Measurements from ENCODE around the gene RAET1G.
"Not testable (repeated sequence)": the region's sequence is repeated elsewhere in the genome, so short reads cannot be mapped to it uniquely, and the experiment has no call there.

The RAET1G gene

GRCh38 chr6:149953390-149953789 lies 30.5 kb upstream of the RAET1G start:
- DNase-seq, result peak; percentile 43

GRCh38 chr6:149951626-149952025 lies 28.7 kb upstream of the RAET1G start:
- peak; percentile 38 for DNase-seq

DNA sequence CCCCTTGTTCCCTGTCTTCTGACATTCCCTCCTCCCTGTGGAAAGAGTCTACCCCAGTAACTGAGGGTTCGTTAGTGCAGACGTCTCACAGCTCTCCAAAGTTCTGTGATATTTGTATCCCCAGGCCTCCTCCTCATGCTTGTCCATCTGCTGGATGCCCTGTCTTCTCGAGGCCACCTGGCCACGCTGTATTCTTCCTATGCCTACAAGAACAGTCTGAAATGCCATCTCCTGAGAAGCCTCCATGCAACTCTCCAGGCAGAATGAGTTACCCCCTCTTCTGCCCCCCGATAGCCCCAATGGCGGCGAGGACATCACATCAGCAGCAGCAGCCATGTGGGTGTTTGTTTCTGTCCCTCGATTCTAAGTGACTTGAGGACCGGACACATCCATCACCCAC lies 28.2 kb upstream of the RAET1G start:
- peak; percentile 50 for DNase-seq

- DNase-seq, result no peak
These were observed 27.5 kb upstream of the RAET1G start for GRCh38 chr6:149950423-149950822.

DNA sequence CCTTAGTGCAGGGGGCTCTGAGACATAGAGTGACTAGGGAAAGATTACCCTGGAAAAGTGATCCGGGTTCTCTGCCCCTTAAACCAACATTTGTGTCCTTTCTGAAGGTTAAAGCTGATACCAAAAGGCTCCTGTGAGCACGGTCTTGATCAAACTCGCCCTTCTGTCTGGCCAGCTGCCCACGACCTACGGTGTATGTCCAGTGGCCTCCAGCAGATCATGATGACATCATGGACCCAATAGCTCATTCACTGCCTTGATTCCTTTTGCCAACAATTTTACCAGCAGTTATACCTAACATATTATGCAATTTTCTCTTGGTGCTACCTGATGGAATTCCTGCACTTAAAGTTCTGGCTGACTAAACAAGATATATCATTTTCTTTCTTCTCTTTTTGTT lies 25.7 kb upstream of the RAET1G start:
- no peak for DNase-seq

DNA sequence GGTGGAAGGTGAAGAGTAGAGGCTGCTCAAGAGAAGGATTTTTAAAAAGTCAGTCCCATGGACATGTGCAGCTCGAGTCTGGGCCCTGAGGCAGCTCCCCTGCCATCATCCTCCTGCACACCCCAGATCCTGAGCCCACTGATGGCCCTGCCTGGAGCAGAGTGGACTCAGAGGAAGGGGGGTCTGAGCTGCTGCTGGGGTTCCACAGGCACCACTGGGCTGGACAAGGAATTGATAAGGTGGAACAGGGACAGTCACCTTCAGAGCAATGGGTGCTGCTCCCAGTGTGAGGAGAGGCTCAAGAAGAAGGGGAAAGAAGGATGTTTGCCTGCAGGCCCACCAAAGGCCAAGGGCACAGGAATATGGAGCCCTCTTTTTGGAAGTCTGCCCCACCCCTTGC lies 25.1 kb upstream of the RAET1G start:
- DNase-seq, result peak; percentile 53

- not testable (repeated sequence) for DNase-seq
These were observed 24.6 kb upstream of the RAET1G start for GRCh38 chr6:149947533-149947932.

- not testable (repeated sequence) for DNase-seq
These were observed 23.7 kb upstream of the RAET1G start for GRCh38 chr6:149946631-149947030.

GRCh38 chr6:149945276-149945675 lies 22.4 kb upstream of the RAET1G start:
- DNase-seq, result peak; percentile 41

- DNase-seq, result peak; percentile 52
These were observed 20.4 kb upstream of the RAET1G start for GRCh38 chr6:149943321-149943720.

DNA sequence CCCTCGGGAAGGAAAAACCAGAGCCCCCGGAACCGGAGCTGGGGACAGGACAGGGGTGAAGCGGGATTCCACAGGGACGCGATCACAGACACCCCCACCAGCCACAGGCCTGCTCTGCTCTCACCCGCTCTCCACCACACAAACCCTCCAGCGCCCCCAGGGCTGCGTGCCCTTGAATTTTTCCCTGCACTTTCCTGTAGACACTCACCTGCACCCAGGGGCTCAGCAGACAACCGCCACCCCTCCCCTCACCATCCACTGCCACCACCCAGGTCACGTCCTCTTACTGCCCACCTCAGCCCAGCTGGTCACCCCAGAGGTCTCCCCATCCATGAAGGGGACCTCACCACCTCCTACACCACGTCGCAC lies 19.5 kb upstream of the RAET1G start:
- DNase-seq, result no peak

- peak; percentile 92 for DNase-seq
These were observed 18.9 kb upstream of the RAET1G start, which contains the start of gene ULBP2 for GRCh38 chr6:149941583-149942460. Gene ULBP2 (plus strand): TSS chr6:149942014. CDS start chr6:149942073, 59 bp downstream.

DNA sequence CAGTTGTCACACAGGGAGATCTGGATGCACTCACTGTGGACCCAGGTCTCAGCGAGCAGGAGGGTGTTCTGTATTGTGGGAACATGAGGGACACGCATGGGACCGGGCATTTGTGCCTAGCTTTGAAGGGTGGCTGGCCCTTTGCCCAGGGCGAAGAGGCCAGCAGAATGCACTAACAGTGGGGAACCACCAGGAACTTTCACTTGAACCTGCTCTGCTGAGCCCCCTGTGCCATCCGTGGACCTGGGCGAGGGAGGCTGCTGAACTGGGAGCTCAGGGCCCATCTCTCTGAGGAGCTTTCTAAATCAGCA lies 17.7 kb upstream of the RAET1G start:
- DNase-seq, result no peak

DNA sequence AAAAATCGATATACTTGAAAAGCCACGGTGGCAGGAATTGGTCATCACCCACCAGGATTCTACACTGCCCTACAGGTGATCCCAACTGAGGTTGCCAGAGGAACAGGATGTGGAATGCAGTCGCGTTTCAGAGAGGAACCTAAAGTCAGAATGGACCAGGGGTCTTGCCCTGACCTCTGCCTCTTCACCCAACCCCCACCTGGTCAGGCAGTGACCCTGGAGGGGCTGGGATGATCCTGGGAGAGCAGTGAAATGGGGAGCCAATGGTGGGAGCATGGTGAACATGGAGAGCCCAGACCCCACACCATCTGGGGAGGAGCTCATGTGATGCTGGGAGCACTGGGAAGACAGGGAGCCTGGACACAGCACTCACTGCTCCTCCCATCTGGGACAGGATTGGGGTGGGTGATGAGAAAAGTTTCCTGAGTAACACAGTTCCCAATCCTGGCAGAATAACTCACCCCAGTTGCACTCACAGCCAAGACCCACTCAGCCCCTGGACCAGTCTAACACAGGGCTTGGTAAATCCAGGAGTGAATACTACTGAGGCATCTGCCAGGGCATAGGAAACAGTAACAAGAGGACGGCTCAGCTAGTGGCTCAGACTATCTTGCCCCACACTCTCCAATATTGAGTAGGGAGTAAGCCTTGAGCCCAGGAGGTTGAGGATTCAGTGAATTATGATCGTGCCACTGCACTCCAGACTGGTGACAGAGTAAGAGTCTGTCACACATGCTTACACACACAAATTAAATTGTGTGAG lies 17.2 kb upstream of the RAET1G start:
- DNase-seq, result peak; percentile 54

DNA sequence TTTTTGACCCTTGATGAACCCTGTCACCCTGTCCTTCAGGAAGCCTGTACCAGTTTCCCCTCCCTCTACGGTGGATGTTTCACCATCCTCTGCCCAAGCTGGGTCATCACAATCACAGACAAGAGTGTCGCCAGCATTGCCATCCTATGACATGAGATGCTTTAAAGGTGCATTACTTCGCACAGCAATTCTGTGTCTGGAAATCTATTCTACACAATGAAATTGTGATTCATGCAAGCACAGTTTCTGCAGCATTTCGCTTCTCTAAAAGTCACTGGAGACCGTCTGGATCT lies 16.4 kb upstream of the RAET1G start:
- DNase-seq, result no peak

- peak; percentile 79 for DNase-seq
These were observed 15.8 kb upstream of the RAET1G start for GRCh38 chr6:149938571-149939355.

GRCh38 chr6:149938013-149938570 lies 15.2 kb upstream of the RAET1G start:
- DNase-seq, result not testable (repeated sequence)

DNA sequence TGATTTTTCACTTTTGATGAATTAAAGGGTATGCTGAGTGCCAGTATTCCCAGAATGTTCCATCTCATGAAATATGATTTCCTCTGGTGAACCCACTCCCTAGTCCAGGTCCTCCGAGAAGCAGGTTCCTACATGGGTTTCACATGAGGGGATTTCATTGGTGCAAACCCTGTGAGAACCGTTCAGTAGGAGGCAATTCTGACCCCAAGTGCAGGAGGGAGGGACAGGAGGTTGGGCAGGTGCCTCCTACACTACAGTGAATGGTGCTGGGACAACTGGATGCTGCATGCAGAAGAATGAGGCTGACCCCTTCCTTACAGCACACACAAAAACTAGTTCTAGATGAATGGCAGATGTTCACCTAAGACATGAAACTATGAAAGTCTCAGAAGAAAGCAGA lies 13.8 kb upstream of the RAET1G start:
- peak; percentile 56 for DNase-seq

- DNase-seq, result peak; percentile 58
These were observed 12.7 kb upstream of the RAET1G start for GRCh38 chr6:149935668-149936067.

DNA sequence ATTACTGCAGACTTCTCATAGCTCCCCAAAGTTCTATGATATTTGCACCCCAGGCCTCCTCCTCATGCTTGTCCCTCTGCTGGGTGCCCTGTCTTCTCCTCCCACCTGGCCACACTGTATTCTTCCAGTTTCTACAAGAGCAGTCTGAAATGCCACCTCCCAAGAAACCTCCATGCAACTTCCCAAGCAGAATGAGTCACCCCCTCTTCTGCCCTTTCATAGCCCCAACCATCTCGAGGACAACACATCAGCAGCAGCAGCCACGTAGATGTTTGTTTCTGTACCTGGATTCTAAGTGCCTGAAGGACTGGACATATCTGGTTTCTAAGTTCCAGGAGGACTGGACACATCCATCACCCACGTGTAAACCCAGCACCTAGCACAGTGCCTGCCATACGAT lies 12.3 kb upstream of the RAET1G start:
- peak; percentile 55 for DNase-seq

- DNase-seq, result peak; percentile 86
These were observed 11.6 kb upstream of the RAET1G start for GRCh38 chr6:149934249-149935156.

- peak; percentile 50 for DNase-seq
These were observed 10.5 kb upstream of the RAET1G start for GRCh38 chr6:149933461-149933860.

Data from activated CD8-positive, alpha-beta memory T cell treated with anti-CD3 and anti-CD28 coated beads for 24 hours (primary cell).